ENCODE data around the gene KCTD7. TPM values are rescaled to one million over a fixed set of nuclear protein-coding genes. Genes with fewer than 3 reads are reported as not detected.
A peak's percentile ranks its signal among the peaks of the same experiment; 100 is the strongest.

KCTD7 gene
- total and polyA plus RNA-seq, 10 of the 15 experiments (the other 5 are each of a cell fraction or from before 2014, with no cell fraction given), result 1.6 to 18.0 (median 9.4) TPM

DNA sequence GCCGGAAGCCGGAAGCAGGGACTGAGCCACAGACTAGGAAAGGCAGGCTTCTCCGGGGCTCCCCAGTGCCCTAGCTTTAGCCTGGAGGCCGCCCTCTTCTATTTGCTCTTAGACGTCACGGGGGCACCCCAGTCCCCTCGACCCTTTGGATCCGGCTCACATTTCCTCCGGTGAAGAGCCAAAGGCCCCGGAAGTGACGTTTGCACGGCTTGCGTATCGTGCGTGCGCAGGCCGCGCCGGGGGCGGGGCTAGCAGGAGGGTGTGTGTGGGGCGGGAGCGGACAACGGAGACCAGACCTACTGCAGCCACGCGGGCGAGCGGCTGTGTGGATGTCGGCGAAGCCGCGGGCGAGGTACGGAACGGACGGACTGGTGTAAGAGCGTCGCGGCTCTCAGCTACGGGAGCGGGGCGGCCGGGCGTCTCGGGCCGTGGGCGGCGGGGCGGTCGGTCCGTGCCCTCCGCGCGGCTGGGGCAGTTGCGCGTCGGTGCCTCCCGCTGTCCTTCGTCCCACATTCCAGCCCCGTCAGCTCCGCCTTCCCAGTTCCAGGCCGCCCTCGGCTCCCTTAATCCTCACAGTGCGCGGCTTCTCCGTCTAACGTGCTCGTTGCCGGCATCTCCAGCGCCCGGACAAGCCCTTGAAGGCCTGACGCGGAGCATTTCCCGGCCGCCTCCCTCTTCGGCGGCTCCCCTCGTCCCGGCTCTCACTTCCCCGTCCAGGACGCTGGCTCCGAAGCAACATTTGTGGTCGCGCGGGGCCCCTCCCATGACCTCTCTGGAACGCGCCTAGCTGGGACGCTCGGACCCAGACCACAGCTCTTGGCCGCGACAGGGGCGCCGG is 25.8 kb downstream of the KCTD7 start (continued):
- peak; percentile 37 for TF ChIP-seq SIX5 (IDR thresholded peaks at IDR 0.05; ENCODE audit: low read depth, low read length, severe bottlenecking)
- no peak for TF ChIP-seq SREBF1 (IDR thresholded peaks at IDR 0.05; ENCODE audit: low read length)
- TF ChIP-seq SPI1 (IDR thresholded peaks at IDR 0.05; ENCODE audit: borderline replicate concordance, insufficient read depth, low read depth, low read length), result peak; percentile 8; the same call in 1 of the 2 replicates
- TF ChIP-seq NR2C1 (IDR thresholded peaks at IDR 0.05), result peak; percentile 77
- TF ChIP-seq TCF3 (IDR thresholded peaks at IDR 0.05; ENCODE audit: borderline replicate concordance, insufficient read depth, low read depth, low read length), result 0 out of 2 replicates have a peak, but pooled peaks have one; percentile 24
- peak; percentile 82 for TF ChIP-seq IKZF1 (conservative IDR thresholded peaks at IDR 0.05)
- TF ChIP-seq, protein P1, sequence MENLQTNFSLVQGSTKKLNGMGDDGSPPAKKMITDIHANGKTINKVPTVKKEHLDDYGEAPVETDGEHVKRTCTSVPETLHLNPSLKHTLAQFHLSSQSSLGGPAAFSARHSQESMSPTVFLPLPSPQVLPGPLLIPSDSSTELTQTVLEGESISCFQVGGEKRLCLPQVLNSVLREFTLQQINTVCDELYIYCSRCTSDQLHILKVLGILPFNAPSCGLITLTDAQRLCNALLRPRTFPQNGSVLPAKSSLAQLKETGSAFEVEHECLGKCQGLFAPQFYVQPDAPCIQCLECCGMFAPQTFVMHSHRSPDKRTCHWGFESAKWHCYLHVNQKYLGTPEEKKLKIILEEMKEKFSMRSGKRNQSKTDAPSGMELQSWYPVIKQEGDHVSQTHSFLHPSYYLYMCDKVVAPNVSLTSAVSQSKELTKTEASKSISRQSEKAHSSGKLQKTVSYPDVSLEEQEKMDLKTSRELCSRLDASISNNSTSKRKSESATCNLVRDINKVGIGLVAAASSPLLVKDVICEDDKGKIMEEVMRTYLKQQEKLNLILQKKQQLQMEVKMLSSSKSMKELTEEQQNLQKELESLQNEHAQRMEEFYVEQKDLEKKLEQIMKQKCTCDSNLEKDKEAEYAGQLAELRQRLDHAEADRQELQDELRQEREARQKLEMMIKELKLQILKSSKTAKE (IDR thresholded peaks at IDR 0.05; ENCODE audit: low read depth, poor library complexity, severe bottlenecking), result no peak
- peak; percentile 56; the same call in 1 of the 2 replicates for TF ChIP-seq ATF7 (IDR thresholded peaks at IDR 0.05; ENCODE audit: low read depth)
- TF ChIP-seq SMAD5 (IDR thresholded peaks at IDR 0.05; ENCODE audit: low read depth), result peak; percentile 91; the same call in 1 of the 2 replicates
- TF ChIP-seq, protein P2, sequence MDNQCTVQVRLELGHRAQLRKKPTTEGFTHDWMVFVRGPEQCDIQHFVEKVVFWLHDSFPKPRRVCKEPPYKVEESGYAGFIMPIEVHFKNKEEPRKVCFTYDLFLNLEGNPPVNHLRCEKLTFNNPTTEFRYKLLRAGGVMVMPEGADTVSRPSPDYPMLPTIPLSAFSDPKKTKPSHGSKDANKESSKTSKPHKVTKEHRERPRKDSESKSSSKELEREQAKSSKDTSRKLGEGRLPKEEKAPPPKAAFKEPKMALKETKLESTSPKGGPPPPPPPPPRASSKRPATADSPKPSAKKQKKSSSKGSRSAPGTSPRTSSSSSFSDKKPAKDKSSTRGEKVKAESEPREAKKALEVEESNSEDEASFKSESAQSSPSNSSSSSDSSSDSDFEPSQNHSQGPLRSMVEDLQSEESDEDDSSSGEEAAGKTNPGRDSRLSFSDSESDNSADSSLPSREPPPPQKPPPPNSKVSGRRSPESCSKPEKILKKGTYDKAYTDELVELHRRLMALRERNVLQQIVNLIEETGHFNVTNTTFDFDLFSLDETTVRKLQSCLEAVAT (IDR thresholded peaks at IDR 0.05), result no peak; the same call in 1 of the 2 replicates
